Activated B cell treated with CpG ODN at 0.5 μM for 24 hours (primary cell): ENCODE data around the gene NR1H2. TPM values are rescaled to one million over a fixed set of nuclear protein-coding genes. Genes with fewer than 3 reads are reported as not detected.
A peak's percentile ranks its signal among the peaks of the same experiment; 100 is the strongest.
"Not testable (repeated sequence)": the region's sequence is repeated elsewhere in the genome, so short reads cannot be mapped to it uniquely, and the experiment has no call there.

Experiments used
- ATAC-seq: fragments of 200-7000 bp; cut with Tn5 transposase; one replicate; pipeline ENCODE4 v1.10.0; 2021; ENCODE audit warnings: low read depth, mild to moderate bottlenecking, moderate library complexity
- CTCF ChIA-PET: fragments of 350-600 bp; sonication (Branson Sonifier 250); formaldehyde crosslinking; loops from one replicate; lab custom pipeline; 2021; ENCODE audit warnings: antibody characterized with exemption; lab: Charles Lee
- POLR2A ChIA-PET: fragments of 350-600 bp; sonication (Branson Sonifier 250); formaldehyde crosslinking; loops from one replicate; lab custom pipeline; 2021; ENCODE audit warnings: antibody characterized with exemption; lab: Charles Lee
- DNase-seq: peaks from one replicate; pipeline ENCODE4 v3.0.0; 2022
- H3K27ac Mint-ChIP-seq: one replicate; pipeline ENCODE4 v1.8.0; 2020; ENCODE audit warnings: mixed read lengths
- H3K27me3 Mint-ChIP-seq: one replicate; pipeline ENCODE4 v1.8.0; 2021; ENCODE audit warnings: mixed read lengths
- H3K36me3 Mint-ChIP-seq: one replicate; pipeline ENCODE4 v1.8.0; 2021; ENCODE audit warnings: low read depth, mixed read lengths
- H3K4me1 Mint-ChIP-seq: one replicate; pipeline ENCODE4 v1.8.0; 2021; ENCODE audit warnings: mixed read lengths
- H3K4me3 Mint-ChIP-seq: one replicate; pipeline ENCODE4 v1.8.0; 2020; ENCODE audit warnings: mild to moderate bottlenecking, mixed read lengths
- H3K9me3 Mint-ChIP-seq: one replicate; pipeline ENCODE4 v1.8.0; 2020; ENCODE audit warnings: mixed read lengths
- intact Hi-C: fragments of 100-400 bp; cut with micrococcal nuclease; formaldehyde crosslinking; loops from one replicate; pipeline ENCODE4 v1.15.1; 2024
- total RNA-seq: library from RNA; stranded (reverse); gene quantifications from 2 replicates; pipeline ENCODE4 v1.2.3, GENCODE V29; 2022
- TF ChIP-seq, protein P1 (sequence below): fragments of 200-600 bp; IDR thresholded peaks from one replicate; pipeline ENCODE4 v1.8.0; 2022; ENCODE audit warnings: antibody characterized with exemption, mild to moderate bottlenecking

The NR1H2 gene
- total RNA-seq, 1 donor from 2014 or later, result 79.5 TPM

DNA sequence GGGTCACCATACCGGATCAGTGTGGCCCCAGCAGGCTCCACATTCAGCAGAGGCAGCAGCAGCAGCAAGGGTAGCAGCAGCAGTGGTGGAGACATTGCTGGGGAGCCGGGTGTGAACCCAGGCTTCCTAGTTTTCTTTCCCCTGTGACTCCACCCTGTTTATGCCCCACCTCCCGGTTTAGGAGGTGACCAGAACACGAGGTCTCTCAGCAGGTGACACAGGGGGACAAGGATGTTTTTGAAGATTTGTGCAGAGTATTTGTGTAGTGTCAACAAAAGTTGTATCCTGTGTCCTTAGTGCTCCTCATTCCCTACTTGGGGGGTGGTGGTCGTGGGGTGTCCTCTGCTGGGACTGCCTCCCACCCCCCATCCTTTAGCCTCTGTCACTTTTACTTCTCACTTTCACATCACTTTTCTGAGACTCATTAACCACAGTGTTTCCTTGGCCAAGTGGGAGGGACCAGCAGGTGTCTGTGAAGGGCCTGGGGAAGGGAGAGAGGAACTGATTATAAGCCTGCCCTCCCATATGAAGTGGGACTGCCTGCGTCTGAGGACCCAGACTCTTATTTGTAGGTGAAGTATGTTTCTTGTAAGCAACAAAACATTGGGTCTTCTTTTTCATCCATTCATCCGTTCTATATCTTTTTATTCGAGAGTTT, 31.5 kb upstream of the NR1H2 start:
- peak; percentile 64 for DNase-seq
- Mint-ChIP-seq H3K27me3 (no peaks in the 10 kb centered on the region), H3K9me3 (no peaks in the 10 kb centered on the region), H3K27ac (peak overlapping the region; percentile 96), H3K36me3 (peaks cover 28% of the 10 kb centered on the region), H3K4me1 (peaks cover 91% of the 10 kb centered on the region), H3K4me3 (peak overlapping the region; percentile 89)
- ChIA-PET POLR2A (interaction anchor here (0.6 to 16.5 kb wide), 12 partner anchors 13 to 1981 kb away, joined by 3 to 408 read pairs (median 6); partner anchors contain the start of genes KCNC3, POLD1, SPIB and SYNGR4), CTCF (interaction anchor here (1.0 to 1.2 kb wide), 2 partner anchors 9 to 16 kb away, joined by 4 to 6 read pairs; partner anchors contain the start of gene KCNC3)
- TF ChIP-seq, protein P1, sequence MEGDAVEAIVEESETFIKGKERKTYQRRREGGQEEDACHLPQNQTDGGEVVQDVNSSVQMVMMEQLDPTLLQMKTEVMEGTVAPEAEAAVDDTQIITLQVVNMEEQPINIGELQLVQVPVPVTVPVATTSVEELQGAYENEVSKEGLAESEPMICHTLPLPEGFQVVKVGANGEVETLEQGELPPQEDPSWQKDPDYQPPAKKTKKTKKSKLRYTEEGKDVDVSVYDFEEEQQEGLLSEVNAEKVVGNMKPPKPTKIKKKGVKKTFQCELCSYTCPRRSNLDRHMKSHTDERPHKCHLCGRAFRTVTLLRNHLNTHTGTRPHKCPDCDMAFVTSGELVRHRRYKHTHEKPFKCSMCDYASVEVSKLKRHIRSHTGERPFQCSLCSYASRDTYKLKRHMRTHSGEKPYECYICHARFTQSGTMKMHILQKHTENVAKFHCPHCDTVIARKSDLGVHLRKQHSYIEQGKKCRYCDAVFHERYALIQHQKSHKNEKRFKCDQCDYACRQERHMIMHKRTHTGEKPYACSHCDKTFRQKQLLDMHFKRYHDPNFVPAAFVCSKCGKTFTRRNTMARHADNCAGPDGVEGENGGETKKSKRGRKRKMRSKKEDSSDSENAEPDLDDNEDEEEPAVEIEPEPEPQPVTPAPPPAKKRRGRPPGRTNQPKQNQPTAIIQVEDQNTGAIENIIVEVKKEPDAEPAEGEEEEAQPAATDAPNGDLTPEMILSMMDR, result no peak
- ATAC-seq, result peak; percentile 60
- intact Hi-C loops, result loop anchor here (1.0 to 10.0 kb wide), 5 partner anchors 15 to 1010 kb away; partner anchors contain the start of genes CD37, CTU1, KCNC3 and NR1H2

DNA sequence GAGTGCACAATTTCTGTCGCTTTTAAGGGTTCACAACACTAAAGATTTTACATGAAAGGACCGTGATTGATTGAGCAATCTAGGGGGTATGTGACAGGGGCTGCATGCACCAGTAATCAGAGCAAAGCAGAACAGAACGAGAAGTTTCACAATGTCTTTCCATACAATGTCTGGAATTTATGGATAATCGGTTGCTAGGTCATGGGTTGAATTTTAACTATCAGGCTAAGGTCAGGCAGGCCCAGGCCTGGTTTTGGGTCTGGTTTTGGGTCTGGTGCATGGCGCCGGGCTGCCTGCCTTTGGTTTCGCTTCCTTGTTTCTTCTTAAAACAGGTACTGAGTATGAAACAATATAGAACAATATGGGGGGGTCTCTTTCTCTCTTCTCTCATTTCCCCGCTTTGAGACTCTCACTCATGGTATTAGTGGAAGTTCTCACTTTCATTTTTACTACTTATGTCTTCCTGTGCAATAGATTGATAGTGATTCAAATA, 29.1 kb upstream of the NR1H2 start:
- H3K27me3 Mint-ChIP-seq, H3K9me3 Mint-ChIP-seq: not testable (repeated sequence)
- POLR2A ChIA-PET, result interaction anchor here (0.7 to 16.5 kb wide), 9 partner anchors 8 to 82 kb away, joined by 3 to 408 read pairs (median 6); partner anchors contain the start of genes KCNC3, NR1H2 and SPIB
- H3K27ac Mint-ChIP-seq, result peak overlapping the region; percentile 96
- peaks cover 83% of the 10 kb centered on the region for H3K4me1 Mint-ChIP-seq
- H3K4me3 Mint-ChIP-seq, result peak overlapping the region; percentile 55
- intact Hi-C loops, result loop anchor here (1.0 to 10.0 kb wide), 4 partner anchors 10 to 1012 kb away; partner anchors contain the start of genes CD37 and CTU1
- ATAC-seq (peak; percentile 38), DNase-seq (peak; percentile 56)
- H3K36me3 Mint-ChIP-seq, result peaks cover 15% of the 10 kb centered on the region
- CTCF ChIA-PET, result interaction anchor here (1.3 to 3.6 kb wide), 3 partner anchors 10 to 19 kb away, joined by 3 to 26 read pairs (median 10); partner anchors contain the start of gene KCNC3

DNA sequence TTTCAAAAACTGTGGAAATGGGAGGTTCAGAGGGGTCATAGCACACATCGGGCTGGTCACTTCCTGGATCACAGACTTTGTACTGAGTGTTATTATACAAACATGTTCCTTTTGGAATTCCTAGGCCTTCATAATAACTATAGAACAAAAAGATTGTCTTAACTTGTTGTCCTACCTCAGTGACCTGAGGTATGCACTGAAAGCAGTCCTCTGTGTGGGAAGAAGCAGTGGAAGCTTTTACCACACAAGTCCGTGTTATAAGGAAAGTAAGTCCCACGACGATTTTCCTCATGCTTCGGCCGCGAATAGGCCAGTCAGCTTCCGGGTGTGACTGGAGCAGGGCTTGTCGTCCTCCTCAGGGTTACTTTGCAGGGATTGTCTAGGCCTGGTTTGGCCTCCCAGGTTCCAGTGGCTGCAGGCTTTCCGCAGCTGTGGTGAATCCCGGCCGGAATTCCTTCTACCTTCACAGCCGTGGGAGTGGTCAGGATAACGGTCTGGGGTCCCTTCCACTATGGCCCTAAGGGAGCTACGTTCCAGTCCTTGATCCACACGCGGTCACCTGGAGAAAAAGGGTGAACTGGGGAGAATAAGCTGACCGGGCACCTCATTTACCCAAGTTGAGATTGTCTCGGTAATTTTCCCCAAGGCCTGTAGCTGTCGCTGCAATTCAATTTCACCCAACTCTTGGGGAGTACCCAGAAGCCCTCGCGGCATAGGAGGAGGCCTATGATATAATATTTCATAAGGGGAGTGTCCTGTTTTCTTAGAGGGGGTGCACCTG, 26.8 kb upstream of the NR1H2 start:
- DNase-seq, result no peak
- ATAC-seq, result no peak
- POLR2A ChIA-PET, result interaction anchor here (0.6 to 16.5 kb wide), 5 partner anchors 8 to 66 kb away, joined by 4 to 408 read pairs (median 4); partner anchors contain the start of gene KCNC3
- H3K4me3 Mint-ChIP-seq, result no peak overlapping the region
- H3K27me3 Mint-ChIP-seq, result no peaks in the 10 kb centered on the region
- CTCF ChIA-PET, result interaction anchor here (1.7 to 1.8 kb wide), 2 partner anchors 19 to 111 kb away, joined by 5 read pairs; no protein-coding TSS in a partner anchor
- H3K4me1 Mint-ChIP-seq, result peaks cover 67% of the 10 kb centered on the region
- intact Hi-C loops, result loop anchor here (10.0 kb wide), 2 partner anchors 755 to 1015 kb away; partner anchors contain the start of genes CD37 and CTU1
- TF ChIP-seq, protein P1, result no peak
- no peaks in the 10 kb centered on the region for H3K9me3 Mint-ChIP-seq
- H3K27ac Mint-ChIP-seq, result peak overlapping the region; percentile 96
- peaks cover 7% of the 10 kb centered on the region for H3K36me3 Mint-ChIP-seq

DNA sequence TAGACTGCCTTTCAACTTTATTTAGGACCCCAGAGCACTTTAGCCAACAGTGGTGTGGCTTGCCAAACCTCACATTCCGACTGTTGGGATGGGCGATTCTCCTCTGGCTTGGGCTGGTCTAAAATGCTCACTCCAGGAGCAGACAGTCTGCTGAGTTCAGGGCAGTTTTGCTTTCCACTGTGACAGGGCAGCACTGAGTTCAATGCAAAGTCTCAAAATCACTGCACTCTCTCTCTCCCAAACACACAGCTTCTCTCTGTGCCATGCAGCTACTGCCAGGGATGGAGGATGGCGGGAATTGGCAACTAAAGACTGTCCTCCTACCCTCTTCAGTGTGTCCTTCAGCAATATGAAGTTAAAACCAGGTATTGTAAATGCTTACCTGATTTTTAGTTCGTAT, 24.0 kb upstream of the NR1H2 start:
- ChIA-PET CTCF (interaction anchor here (1.0 to 2.2 kb wide), 2 partner anchors 11 to 109 kb away, joined by 3 to 4 read pairs; no protein-coding TSS in a partner anchor), POLR2A (interaction anchor here (1.6 to 16.5 kb wide), 3 partner anchors 10 to 23 kb away, joined by 7 to 408 read pairs (median 8); partner anchors contain the start of gene KCNC3)
- DNase-seq (no peak), ATAC-seq (no peak)
- Mint-ChIP-seq H3K4me3 (no peak overlapping the region), H3K36me3 (no peaks in the 10 kb centered on the region), H3K9me3 (no peaks in the 10 kb centered on the region), H3K4me1 (peaks cover 51% of the 10 kb centered on the region), H3K27me3 (no peaks in the 10 kb centered on the region), H3K27ac (no peak overlapping the region)
- intact Hi-C loops, result no loop called here
- TF ChIP-seq, protein P1, result no peak

DNA sequence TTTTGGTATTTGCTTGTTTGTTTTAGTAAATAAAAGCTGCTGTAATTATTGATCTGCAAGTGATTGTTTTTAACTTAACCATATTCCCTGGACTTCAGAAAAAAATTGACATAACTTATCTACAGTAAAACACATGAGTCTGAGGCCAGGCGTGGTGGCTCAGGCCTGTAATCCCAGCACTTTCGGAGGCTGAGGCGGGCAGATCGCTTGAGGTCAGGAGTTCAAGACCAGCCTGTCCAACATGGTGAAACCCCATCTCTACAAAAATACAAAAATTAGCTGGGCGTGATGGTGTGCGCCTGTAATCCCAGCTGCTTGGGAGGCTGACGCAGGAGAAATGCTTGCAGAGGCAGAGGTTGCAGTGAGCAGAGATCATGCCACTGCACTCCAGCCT, 22.8 kb upstream of the NR1H2 start:
- H3K4me3 Mint-ChIP-seq, H3K27ac Mint-ChIP-seq, H3K27me3 Mint-ChIP-seq, DNase-seq, H3K36me3 Mint-ChIP-seq, ATAC-seq, H3K9me3 Mint-ChIP-seq, intact Hi-C loops: not testable (repeated sequence)
- peaks cover 46% of the 10 kb centered on the region for H3K4me1 Mint-ChIP-seq
- CTCF ChIA-PET, result interaction anchor here (1.6 to 2.2 kb wide), 2 partner anchors 15 to 107 kb away, joined by 4 to 5 read pairs; no protein-coding TSS in a partner anchor
- POLR2A ChIA-PET, result interaction anchor here (0.8 to 16.5 kb wide), 4 partner anchors 11 to 62 kb away, joined by 3 to 408 read pairs (median 5); partner anchors contain the start of genes KCNC3 and POLD1
